Tibial nerve (tissue), 4 donors: ENCODE measurements around the gene DPF1. TPM values are rescaled to one million over a fixed set of nuclear protein-coding genes. Genes with fewer than 3 reads are reported as not detected.

ENCODE experiments used
- DNase-seq, 2 donors: peaks; one replicate each; pipeline ENCODE4 v3.0.0-alpha.2; 2019; ENCODE audit warnings: low spot score in 2 of 2
- H3K27ac ChIP-seq, 4 donors: fragments of 200-600 bp; sonication (generic) in 3 of 4; one replicate each; pipeline ENCODE4 v1.5.1; 2017 to 2019; ENCODE audit warnings: mild to moderate bottlenecking in 1 of 4
- H3K27me3 ChIP-seq, 2 donors: fragments of 200-600 bp; sonication (generic) in 1 of 2; one replicate each; pipeline versions ENCODE4 v1.5.1 to v1.6.0; 2017 to 2019
- H3K36me3 ChIP-seq, 3 donors: fragments of 200-600 bp; sonication (generic); one replicate each; pipeline ENCODE4 v1.5.1; 2018 to 2019
- H3K4me1 ChIP-seq, 4 donors: fragments of 200-600 bp; sonication (generic) in 3 of 4; one replicate each; pipeline ENCODE4 v1.5.1; 2017 to 2019
- H3K4me3 ChIP-seq, 4 donors: fragments of 200-600 bp; sonication (generic) in 3 of 4; one replicate each; pipeline ENCODE4 v1.5.1; 2017 to 2019; ENCODE audit warnings: mild to moderate bottlenecking in 1 of 4, moderate library complexity in 1 of 4
- H3K9me3 ChIP-seq, 4 donors: fragments of 200-600 bp; sonication (generic) in 3 of 4; one replicate each; pipeline ENCODE4 v1.5.1; 2017 to 2019
- CTCF ChIP-seq, 5 experiments: fragments of 200-600 bp in 3 of 5; fragments of 450-650 bp in 2 of 5; sonication (generic) in 3 of 5; IDR thresholded peaks; one replicate each; pipeline ENCODE4 v1.5.1; 2016 to 2019; ENCODE audit warnings: antibody characterized with exemption in 5 of 5, mild to moderate bottlenecking in 3 of 5, moderate library complexity in 2 of 5
- EP300 ChIP-seq, 2 donors: sonication (generic); formaldehyde crosslinking; IDR thresholded peaks; one replicate each; pipeline ENCODE4 v1.6.1; 2017; ENCODE audit warnings: antibody characterized with exemption in 2 of 2, mild to moderate bottlenecking in 1 of 2
- POLR2A ChIP-seq, 2 donors: fragments of 450-650 bp; IDR thresholded peaks; one replicate each; pipeline ENCODE4 v1.6.1; 2017; ENCODE audit warnings: antibody characterized with exemption in 2 of 2, mild to moderate bottlenecking in 2 of 2, moderate library complexity in 2 of 2
- WGBS, 2 donors: methylation state at CpG; one replicate each; pipeline ENCODE4 v1.1.5; 2018; 5-methylcytosine and 5-hydroxymethylcytosine counted together
- total RNA-seq, 4 donors: library from RNA; depleted of rRNA; stranded (reverse); fragments of >200 nt; gene quantifications; one replicate each; pipeline ENCODE4 v1.1.0, GENCODE V29; 2016

The DPF1 gene
- total RNA-seq, 4 donors from 2014 or later = not detected

GRCh38 chr19:38183251-38183897 is 40.6 kb downstream of the DPF1 start:
- 20 to 33% methylated on average over 30 of the region's 30 CpGs for WGBS, 2 donors
- peaks cover 0 to 29% (median 7%) of the 10 kb centered on the region in 4 donors for H3K9me3 ChIP-seq
- H3K4me1 ChIP-seq = peaks cover 0 to 12% (median 0%) of the 10 kb centered on the region in 4 donors
- H3K36me3 ChIP-seq = peaks cover 0 to 55% (median 0%) of the 10 kb centered on the region in 3 donors
- H3K27me3 ChIP-seq = no peaks in the 10 kb centered on the region
- peak in 1 of 2 donors; percentile 17 for DNase-seq
- peak overlapping the region in 2 of 4 donors; percentile 13 to 46 for H3K4me3 ChIP-seq
- TF ChIP-seq CTCF (IDR thresholded peaks at IDR 0.05) = no peak
- TF ChIP-seq POLR2A (IDR thresholded peaks at IDR 0.05) = no peak
- no peak for TF ChIP-seq EP300 (IDR thresholded peaks at IDR 0.05)
- peak overlapping the region in 1 of 4 donors; percentile 67 for H3K27ac ChIP-seq

- H3K27ac ChIP-seq = no peak overlapping the region
- peaks cover 0 to 61% (median 0%) of the 10 kb centered on the region in 3 donors for H3K36me3 ChIP-seq
- no peak overlapping the region for H3K4me3 ChIP-seq
- 85 to 86% methylated on average over 21 of the region's 21 CpGs for WGBS, 2 donors
- H3K4me1 ChIP-seq = peaks cover 0 to 12% (median 0%) of the 10 kb centered on the region in 4 donors
- DNase-seq = no peak
- peaks cover 0 to 33% (median 7%) of the 10 kb centered on the region in 4 donors for H3K9me3 ChIP-seq
- TF ChIP-seq EP300 (IDR thresholded peaks at IDR 0.05) (no peak), CTCF (IDR thresholded peaks at IDR 0.05) (no peak), POLR2A (IDR thresholded peaks at IDR 0.05) (no peak)
- H3K27me3 ChIP-seq = no peaks in the 10 kb centered on the region
Measured at GRCh38 chr19:38182536-38183210, 41.3 kb downstream of the DPF1 start.

GRCh38 chr19:38180071-38180470 is 44.0 kb downstream of the DPF1 start:
- DNase-seq = no peak
- no peak overlapping the region for H3K4me3 ChIP-seq
- H3K9me3 ChIP-seq = peaks cover 0 to 33% (median 7%) of the 10 kb centered on the region in 4 donors
- peaks cover 0 to 59% (median 0%) of the 10 kb centered on the region in 3 donors for H3K36me3 ChIP-seq
- no peak overlapping the region for H3K27ac ChIP-seq
- TF ChIP-seq EP300 (IDR thresholded peaks at IDR 0.05) = no peak
- no peak for TF ChIP-seq CTCF (IDR thresholded peaks at IDR 0.05)
- TF ChIP-seq POLR2A (IDR thresholded peaks at IDR 0.05) = no peak
- H3K27me3 ChIP-seq = no peaks in the 10 kb centered on the region
- peaks cover 0 to 12% (median 0%) of the 10 kb centered on the region in 4 donors for H3K4me1 ChIP-seq
- WGBS, 2 donors = 90 to 96% methylated on average over 3 of the region's 3 CpGs

- Histone ChIP-seq H3K4me1 (no peaks in the 10 kb centered on the region), H3K27ac (no peak overlapping the region), H3K36me3 (peaks cover 0 to 52% (median 0%) of the 10 kb centered on the region in 3 donors), H3K27me3 (no peaks in the 10 kb centered on the region), H3K9me3 (peaks cover 0 to 24% (median 6%) of the 10 kb centered on the region in 4 donors), H3K4me3 (no peak overlapping the region)
- 84 to 89% methylated on average over 6 of the region's 6 CpGs for WGBS, 2 donors
- DNase-seq = no peak
- TF ChIP-seq EP300 (IDR thresholded peaks at IDR 0.05) (no peak), POLR2A (IDR thresholded peaks at IDR 0.05) (no peak), CTCF (IDR thresholded peaks at IDR 0.05) (no peak)
Measured at GRCh38 chr19:38175422-38175821, 48.6 kb downstream of the DPF1 start.
